ENCODE results near the gene GMPR. TPM values are rescaled to one million over a fixed set of nuclear protein-coding genes. Genes with fewer than 3 reads are reported as not detected.

GMPR gene
- total RNA-seq, 1 donor from 2014 or later: 2.0 TPM

DNA sequence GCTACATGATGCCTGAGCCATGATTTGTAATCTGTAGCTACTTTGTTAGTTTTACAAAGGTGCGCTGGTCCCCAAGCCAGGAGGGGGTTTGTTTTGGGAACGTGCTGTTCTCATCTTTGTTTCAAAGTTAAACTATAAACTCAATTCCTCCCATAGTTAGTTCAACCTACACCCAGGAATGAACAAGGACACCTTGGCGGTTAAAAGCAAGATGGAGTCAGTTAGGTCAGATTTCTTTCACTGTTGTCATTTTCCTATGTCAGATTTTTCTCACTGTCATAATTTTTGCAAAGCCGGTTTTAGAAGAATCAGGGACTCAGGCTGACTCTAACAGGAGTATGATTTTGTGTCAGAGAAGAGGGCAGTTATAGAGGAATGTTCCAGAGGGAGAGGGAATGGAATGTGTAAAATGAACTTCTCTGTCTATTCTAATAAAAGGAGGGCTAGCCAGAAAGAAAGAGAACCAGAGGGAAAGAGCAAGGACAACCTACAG, 2.3 kb upstream of the GMPR start:
- no peak overlapping the region for H3K4me3 ChIP-seq
- H3K9me3 ChIP-seq: no peaks in the 10 kb centered on the region
- no peaks in the 10 kb centered on the region for H3K27me3 ChIP-seq
- peaks cover 24% of the 10 kb centered on the region for H3K4me1 ChIP-seq
- TF ChIP-seq POLR2A (IDR thresholded peaks at IDR 0.05) (no peak), POLR2AphosphoS5 (IDR thresholded peaks at IDR 0.05; ENCODE audit: insufficient read depth in 1 of 2, low read depth in 1 of 2) (no peak)
- TF ChIP-seq, protein P1, sequence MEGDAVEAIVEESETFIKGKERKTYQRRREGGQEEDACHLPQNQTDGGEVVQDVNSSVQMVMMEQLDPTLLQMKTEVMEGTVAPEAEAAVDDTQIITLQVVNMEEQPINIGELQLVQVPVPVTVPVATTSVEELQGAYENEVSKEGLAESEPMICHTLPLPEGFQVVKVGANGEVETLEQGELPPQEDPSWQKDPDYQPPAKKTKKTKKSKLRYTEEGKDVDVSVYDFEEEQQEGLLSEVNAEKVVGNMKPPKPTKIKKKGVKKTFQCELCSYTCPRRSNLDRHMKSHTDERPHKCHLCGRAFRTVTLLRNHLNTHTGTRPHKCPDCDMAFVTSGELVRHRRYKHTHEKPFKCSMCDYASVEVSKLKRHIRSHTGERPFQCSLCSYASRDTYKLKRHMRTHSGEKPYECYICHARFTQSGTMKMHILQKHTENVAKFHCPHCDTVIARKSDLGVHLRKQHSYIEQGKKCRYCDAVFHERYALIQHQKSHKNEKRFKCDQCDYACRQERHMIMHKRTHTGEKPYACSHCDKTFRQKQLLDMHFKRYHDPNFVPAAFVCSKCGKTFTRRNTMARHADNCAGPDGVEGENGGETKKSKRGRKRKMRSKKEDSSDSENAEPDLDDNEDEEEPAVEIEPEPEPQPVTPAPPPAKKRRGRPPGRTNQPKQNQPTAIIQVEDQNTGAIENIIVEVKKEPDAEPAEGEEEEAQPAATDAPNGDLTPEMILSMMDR (IDR thresholded peaks at IDR 0.05): no peak
- H3K27ac ChIP-seq: peak overlapping the region; percentile 47
- intact Hi-C loops (cut with DNase I): no loop called here
- no peak for DNase-seq (ENCODE audit: extremely low spot score in 2 of 2)
- no peaks in the 10 kb centered on the region for H3K36me3 ChIP-seq

DNA sequence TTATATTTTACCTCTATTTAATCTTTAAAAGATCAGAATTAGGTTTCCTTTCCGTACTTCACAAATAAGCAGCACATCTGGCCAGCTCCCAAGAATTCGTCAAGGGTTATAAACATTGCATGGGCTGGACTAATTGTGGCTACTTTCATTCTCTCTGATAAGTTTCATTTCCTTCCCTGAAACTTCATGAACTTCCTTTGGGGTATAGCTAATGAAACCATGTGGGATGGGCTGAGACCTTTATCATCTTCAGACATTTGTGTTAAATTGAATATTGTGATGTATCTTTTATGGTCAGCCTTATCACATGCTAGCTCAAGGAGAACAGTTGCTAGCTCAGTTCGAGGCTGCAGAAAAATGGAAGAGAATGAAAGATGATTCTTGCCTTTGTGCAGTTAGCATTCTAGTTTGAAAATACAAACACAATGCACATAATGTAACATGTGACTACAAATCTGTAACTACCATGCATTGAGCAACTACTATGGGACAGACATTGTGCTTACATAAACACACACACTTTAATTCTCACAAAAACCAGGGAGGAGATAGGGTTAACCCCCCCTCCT, 1.7 kb upstream of the GMPR start:
- Histone ChIP-seq H3K36me3 (no peaks in the 10 kb centered on the region), H3K9me3 (no peaks in the 10 kb centered on the region), H3K27me3 (no peaks in the 10 kb centered on the region), H3K4me3 (no peak overlapping the region), H3K4me1 (peaks cover 24% of the 10 kb centered on the region), H3K27ac (peak overlapping the region; percentile 47)
- no peak for DNase-seq (ENCODE audit: extremely low spot score in 2 of 2)
- no peak for TF ChIP-seq POLR2A (IDR thresholded peaks at IDR 0.05)
- peak in 1 of 2 donors; percentile 61 for TF ChIP-seq POLR2AphosphoS5 (IDR thresholded peaks at IDR 0.05; ENCODE audit: insufficient read depth in 1 of 2, low read depth in 1 of 2)
- TF ChIP-seq, protein P1 (IDR thresholded peaks at IDR 0.05): no peak
- intact Hi-C loops (cut with DNase I): no loop called here

DNA sequence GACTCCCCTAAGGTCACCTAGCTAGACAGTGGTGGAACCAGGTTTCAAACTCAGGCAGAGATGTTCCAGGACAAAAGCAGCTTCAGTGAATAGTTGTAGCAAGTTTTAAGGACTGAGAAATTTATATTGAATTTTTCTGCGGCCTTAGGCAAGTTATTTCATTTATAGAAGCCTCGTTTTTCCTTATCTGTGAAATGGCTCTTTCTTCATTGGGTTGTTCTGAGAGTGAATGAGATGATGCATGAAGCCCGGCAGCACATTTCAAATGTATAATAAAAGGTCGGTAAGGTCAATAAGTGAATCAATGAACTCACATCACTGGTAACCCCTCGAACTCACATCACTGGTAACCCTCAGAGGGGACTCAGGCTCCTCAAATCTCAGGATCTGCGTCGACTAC, 1.1 kb upstream of the GMPR start:
- DNase-seq (ENCODE audit: extremely low spot score in 2 of 2): no peak
- TF ChIP-seq, protein P1 (IDR thresholded peaks at IDR 0.05): no peak
- TF ChIP-seq POLR2A (IDR thresholded peaks at IDR 0.05): no peak
- TF ChIP-seq POLR2AphosphoS5 (IDR thresholded peaks at IDR 0.05; ENCODE audit: insufficient read depth in 1 of 2, low read depth in 1 of 2): no peak
- intact Hi-C loops (cut with DNase I): no loop called here
- no peaks in the 10 kb centered on the region for H3K9me3 ChIP-seq
- H3K4me1 ChIP-seq: peaks cover 24% of the 10 kb centered on the region
- H3K36me3 ChIP-seq: no peaks in the 10 kb centered on the region
- no peaks in the 10 kb centered on the region for H3K27me3 ChIP-seq
- H3K27ac ChIP-seq: peak overlapping the region; percentile 47
- no peak overlapping the region for H3K4me3 ChIP-seq

DNA sequence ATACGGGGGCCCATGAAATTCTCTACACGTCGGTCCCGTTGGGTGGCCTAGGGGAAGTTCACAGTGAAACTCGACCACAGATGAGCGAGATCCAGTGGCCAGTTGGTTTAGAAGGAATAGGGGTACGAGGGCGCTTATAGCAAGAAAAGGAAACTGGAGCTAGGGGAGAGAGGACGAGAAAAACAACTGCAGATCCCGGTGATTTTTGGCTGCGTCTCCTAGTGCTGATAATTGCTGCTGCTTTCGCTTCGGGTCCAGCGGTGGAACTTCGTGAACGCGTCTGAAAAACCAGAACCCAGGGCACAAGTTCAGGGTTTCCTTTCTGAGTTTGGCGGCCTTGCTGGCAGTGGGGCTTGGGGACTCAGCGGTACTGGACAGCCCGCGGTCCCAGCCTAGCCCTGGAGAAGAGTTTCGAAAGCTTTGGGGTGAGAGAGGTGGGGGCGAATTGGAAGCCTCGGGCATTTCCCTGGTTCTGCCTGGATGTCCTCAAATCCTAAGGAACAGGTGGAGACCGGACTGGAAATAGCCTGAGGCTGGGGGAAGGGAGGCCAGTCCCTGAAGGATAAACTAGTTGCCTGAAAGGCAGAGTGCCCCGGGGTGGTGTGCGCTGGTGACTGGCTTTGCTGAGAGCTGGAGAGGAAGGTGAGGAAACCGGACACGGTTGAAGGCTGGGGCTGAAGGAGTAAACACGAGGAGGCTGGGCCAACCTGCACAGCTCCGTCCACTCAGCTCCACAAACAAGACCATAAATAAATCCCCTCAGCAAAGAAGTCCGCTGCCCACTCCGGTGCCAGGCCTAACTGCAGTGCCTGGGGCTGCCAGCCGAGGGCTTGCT, 793 bp downstream of the GMPR start:
- no peaks in the 10 kb centered on the region for H3K27me3 ChIP-seq
- H3K36me3 ChIP-seq: no peaks in the 10 kb centered on the region
- H3K27ac ChIP-seq: peak overlapping the region; percentile 64
- TF ChIP-seq, protein P1 (IDR thresholded peaks at IDR 0.05): peak in 1 of 3 experiments; percentile 17
- TF ChIP-seq POLR2AphosphoS5 (IDR thresholded peaks at IDR 0.05; ENCODE audit: insufficient read depth in 1 of 2, low read depth in 1 of 2): peak in 1 of 2 donors; percentile 15
- no peak for TF ChIP-seq POLR2A (IDR thresholded peaks at IDR 0.05)
- H3K4me3 ChIP-seq: peak overlapping the region; percentile 61 to 75
- DNase-seq (ENCODE audit: extremely low spot score in 2 of 2): no peak
- H3K4me1 ChIP-seq: peaks cover 34% of the 10 kb centered on the region
- intact Hi-C loops (cut with DNase I): no loop called here
- H3K9me3 ChIP-seq: no peaks in the 10 kb centered on the region

DNA sequence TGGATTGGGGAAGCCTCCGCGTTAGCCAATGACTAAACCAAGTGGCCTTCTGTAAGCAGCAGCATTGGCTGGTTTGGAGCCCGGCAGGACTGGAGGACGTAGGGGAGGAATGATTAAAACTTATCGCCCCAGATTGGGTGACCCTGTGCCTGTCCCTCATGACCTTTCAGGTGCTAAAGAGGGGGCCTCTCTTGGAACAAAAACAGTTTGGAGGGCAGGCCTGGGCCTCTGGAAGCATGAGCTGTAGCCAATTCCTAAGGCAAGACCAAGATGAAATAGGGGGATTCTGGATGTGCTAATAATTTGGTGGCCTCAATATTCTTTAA, 1.4 kb downstream of the GMPR start:
- H3K4me3 ChIP-seq: peak overlapping the region; percentile 61 to 75
- no peaks in the 10 kb centered on the region for H3K9me3 ChIP-seq
- no peaks in the 10 kb centered on the region for H3K27me3 ChIP-seq
- intact Hi-C loops (cut with DNase I): no loop called here
- TF ChIP-seq POLR2AphosphoS5 (IDR thresholded peaks at IDR 0.05; ENCODE audit: insufficient read depth in 1 of 2, low read depth in 1 of 2) (no peak), POLR2A (IDR thresholded peaks at IDR 0.05) (no peak)
- TF ChIP-seq, protein P1 (IDR thresholded peaks at IDR 0.05): no peak
- no peak overlapping the region for H3K27ac ChIP-seq
- no peaks in the 10 kb centered on the region for H3K36me3 ChIP-seq
- DNase-seq (ENCODE audit: extremely low spot score in 2 of 2): no peak
- peaks cover 34% of the 10 kb centered on the region for H3K4me1 ChIP-seq
